GM15510 (cell line): ENCODE data around the gene IRF3.

ENCODE experiments used
- POLR2A ChIP-seq: IDR thresholded peaks from 3 replicates; pipeline ENCODE4 v1.6.1; 2011; ENCODE audit warnings: borderline replicate concordance; ENCODE audit not compliant: insufficient read length; ENCODE audit errors: extremely low read depth

The IRF3 gene

GRCh38 chr19:49629659-49630058 is 36.0 kb downstream of the IRF3 start:
- TF ChIP-seq POLR2A: no peak

- no peak for TF ChIP-seq POLR2A
Measured at GRCh38 chr19:49626226-49626625, 39.4 kb downstream of the IRF3 start.

GRCh38 chr19:49624967-49625910 is 40.4 kb downstream of the IRF3 start:
- TF ChIP-seq POLR2A: no peak

- no peak for TF ChIP-seq POLR2A
Measured at GRCh38 chr19:49616945-49617344, 48.7 kb downstream of the IRF3 start.

GRCh38 chr19:49616532-49616931 is 49.1 kb downstream of the IRF3 start:
- no peak for TF ChIP-seq POLR2A

GRCh38 chr19:49615861-49616260 is 49.8 kb downstream of the IRF3 start:
- TF ChIP-seq POLR2A: no peak

- no peak for TF ChIP-seq POLR2A
Measured at GRCh38 chr19:49614096-49614833, 51.4 kb downstream of the IRF3 start.

- TF ChIP-seq POLR2A: no peak
Measured at GRCh38 chr19:49613374-49613773, 52.3 kb downstream of the IRF3 start.
